PC-3 (cell line): ENCODE measurements around the gene KMT5B. TPM values are rescaled to one million over a fixed set of nuclear protein-coding genes. Genes with fewer than 3 reads are reported as not detected.

ENCODE experiments used
- ATAC-seq: fragments of 200-7000 bp; cut with Tn5 transposase; 2 replicates; pipeline ENCODE4 v1.9.1; 2020; ENCODE audit warnings: mild to moderate bottlenecking, moderate library complexity
- BruUV-seq: library from RNA; stranded (reverse); fragments of 400-500 nt; replicated peaks from 2 replicates; lab custom pipeline; 2021; lab: Mats Ljungman, UMichigan
- CTCF ChIA-PET: fragments of 300-600 bp; sonication (Branson Sonifier 250); formaldehyde crosslinking; loops from one replicate; lab custom pipeline; 2022; ENCODE audit warnings: antibody characterized with exemption; lab: Charles Lee
- POLR2A ChIA-PET: fragments of 300-600 bp; sonication (Branson Sonifier 250); formaldehyde crosslinking; loops from one replicate; lab custom pipeline; 2022; ENCODE audit warnings: antibody characterized with exemption; ENCODE audit not compliant: unreplicated experiment; lab: Charles Lee
- DNase-seq: peaks from one replicate; pipeline ENCODE4 v3.0.0-alpha.2; 2015
- H2AFZ ChIP-seq: fragments of 300-600 bp; sonication (generic); 2 replicates; pipeline ENCODE4 v1.6.0; 2016; ENCODE audit warnings: antibody characterized with exemption, low read length
- H3F3A ChIP-seq: fragments of 300-600 bp; sonication (generic); one replicate; pipeline ENCODE4 v1.6.0; 2017; ENCODE audit warnings: antibody characterized with exemption, low read length, control low read depth, mild to moderate bottlenecking; ENCODE audit not compliant: unreplicated experiment
- H3K27ac ChIP-seq: fragments of 300-600 bp; sonication (generic); 2 replicates; pipeline ENCODE4 v1.5.1; 2016; ENCODE audit warnings: mild to moderate bottlenecking, low read length
- H3K27me3 ChIP-seq: fragments of 300-600 bp; sonication (generic); 2 replicates; pipeline ENCODE4 v1.6.1; 2016; ENCODE audit warnings: low read length, mixed read lengths
- H3K36me3 ChIP-seq: fragments of 300-600 bp; sonication (generic); 2 replicates; pipeline ENCODE4 v1.6.1; 2016; ENCODE audit warnings: low read depth, mixed run types, low read length, mixed read lengths
- H3K4me1 ChIP-seq: fragments of 300-600 bp; sonication (generic); 2 replicates; pipeline ENCODE4 v1.5.1; 2016; ENCODE audit warnings: low read length; ENCODE audit not compliant: insufficient read depth
- H3K4me2 ChIP-seq: fragments of 300-600 bp; sonication (generic); 2 replicates; pipeline ENCODE4 v1.6.0; 2016; ENCODE audit warnings: low read length
- H3K4me3 ChIP-seq: fragments of 300-600 bp; sonication (generic); 2 replicates; pipeline ENCODE4 v1.5.1; 2016; ENCODE audit warnings: mild to moderate bottlenecking, low read length, mixed read lengths
- H3K79me2 ChIP-seq: fragments of 300-600 bp; sonication (generic); 2 replicates; pipeline ENCODE4 v1.6.1; 2017; ENCODE audit warnings: low read length, mixed read lengths
- H3K9ac ChIP-seq: fragments of 300-600 bp; sonication (generic); 2 replicates; pipeline ENCODE4 v1.6.0; 2016; ENCODE audit warnings: mild to moderate bottlenecking, low read length
- H3K9me2 ChIP-seq: fragments of 300-600 bp; sonication (generic); replicated peaks from 2 replicates; pipeline ENCODE4 v1.6.1; 2016; ENCODE audit warnings: mixed run types, low read length, mixed read lengths
- H3K9me3 ChIP-seq: fragments of 300-600 bp; sonication (generic); 2 replicates; pipeline ENCODE4 v1.6.1; 2016; ENCODE audit warnings: low read length, mixed read lengths
- H4K20me1 ChIP-seq: fragments of 300-600 bp; sonication (generic); 2 replicates; pipeline ENCODE4 v1.6.1; 2016; ENCODE audit warnings: low read length, mixed read lengths
- CTCF ChIP-seq: fragments of 300-600 bp; sonication (generic); conservative IDR thresholded peaks from 2 replicates; pipeline ENCODE4 v1.5.1; 2017; ENCODE audit warnings: antibody characterized with exemption, low read depth, mild to moderate bottlenecking, low read length
- EZH2 ChIP-seq: fragments of 300-600 bp; sonication (generic); IDR thresholded peaks from one replicate; pipeline ENCODE4 v1.6.1; 2017; ENCODE audit warnings: antibody characterized with exemption, mild to moderate bottlenecking, low read length; ENCODE audit not compliant: unreplicated experiment
- EZH2phosphoT487 ChIP-seq: fragments of 300-600 bp; sonication (generic); IDR thresholded peaks from 2 replicates; pipeline ENCODE4 v1.6.1; 2018; ENCODE audit warnings: mild to moderate bottlenecking, antibody characterized with exemption, low read length, borderline replicate concordance
- intact Hi-C: fragments of 100-400 bp; cut with micrococcal nuclease; formaldehyde crosslinking; loops from 2 replicates; pipeline ENCODE4 v1.9.0; 2023
- total RNA-seq: library from RNA; depleted of rRNA; stranded (reverse); fragments of >200 nt; gene quantifications from 2 replicates; pipeline ENCODE4 v1.2.3, GENCODE V29; 2014

KMT5B gene
- total RNA-seq, 1 experiment from 2014 or later, result 19.0 TPM

- no peak overlapping the region for H3K9ac ChIP-seq
- intact Hi-C loops, result no loop called here
- H3K27me3 ChIP-seq, result no peaks in the 10 kb centered on the region
- no peaks in the 10 kb centered on the region for H3K79me2 ChIP-seq
- no peaks in the 10 kb centered on the region for H3K4me1 ChIP-seq
- no peaks in the 10 kb centered on the region for H3K9me2 ChIP-seq
- ATAC-seq, result no peak
- H3K9me3 ChIP-seq, result no peaks in the 10 kb centered on the region
- H3K4me3 ChIP-seq, result no peak overlapping the region
- DNase-seq, result no peak
- no peaks in the 10 kb centered on the region for H3F3A ChIP-seq
- POLR2A ChIA-PET, result no interaction called here
- no peak overlapping the region for H2AFZ ChIP-seq
- CTCF ChIA-PET, result no interaction called here
- no peak overlapping the region for H3K4me2 ChIP-seq
- H3K36me3 ChIP-seq, result peaks cover 11% of the 10 kb centered on the region
- H3K27ac ChIP-seq, result no peak overlapping the region
- no peaks in the 10 kb centered on the region for H4K20me1 ChIP-seq
- TF ChIP-seq EZH2 (no peak), CTCF (no peak), EZH2phosphoT487 (no peak)
- BruUV-seq, result no TSS peak
Measured at GRCh38 chr11:68179847-68180246, 33.2 kb downstream of the KMT5B start.

GRCh38 chr11:68177877-68178276 lies 35.2 kb downstream of the KMT5B start:
- ChIA-PET POLR2A (no interaction called here), CTCF (no interaction called here)
- H3F3A ChIP-seq, result no peaks in the 10 kb centered on the region
- no TSS peak for BruUV-seq
- H3K27me3 ChIP-seq, result no peaks in the 10 kb centered on the region
- ATAC-seq (no peak), DNase-seq (no peak)
- no peak for TF ChIP-seq CTCF
- no peak for TF ChIP-seq EZH2phosphoT487
- TF ChIP-seq EZH2, result no peak
- H3K36me3 ChIP-seq, result peaks cover 20% of the 10 kb centered on the region
- H3K4me3 ChIP-seq, result no peak overlapping the region
- no peak overlapping the region for H2AFZ ChIP-seq
- H3K9me2 ChIP-seq, result no peaks in the 10 kb centered on the region
- no peaks in the 10 kb centered on the region for H3K9me3 ChIP-seq
- no peak overlapping the region for H3K27ac ChIP-seq
- no peak overlapping the region for H3K4me2 ChIP-seq
- H3K79me2 ChIP-seq, result no peaks in the 10 kb centered on the region
- no peaks in the 10 kb centered on the region for H4K20me1 ChIP-seq
- intact Hi-C loops, result no loop called here
- H3K4me1 ChIP-seq, result no peaks in the 10 kb centered on the region
- H3K9ac ChIP-seq, result no peak overlapping the region

- no peaks in the 10 kb centered on the region for H4K20me1 ChIP-seq
- intact Hi-C loops, result no loop called here
- H3K4me3 ChIP-seq, result no peak overlapping the region
- no peaks in the 10 kb centered on the region for H3K27me3 ChIP-seq
- no peak overlapping the region for H3K9ac ChIP-seq
- POLR2A ChIA-PET, result no interaction called here
- TF ChIP-seq CTCF (no peak), EZH2phosphoT487 (no peak), EZH2 (no peak)
- no peak for ATAC-seq
- no peaks in the 10 kb centered on the region for H3K4me1 ChIP-seq
- no peak overlapping the region for H2AFZ ChIP-seq
- no peaks in the 10 kb centered on the region for H3K9me3 ChIP-seq
- CTCF ChIA-PET, result no interaction called here
- H3K36me3 ChIP-seq, result peaks cover 40% of the 10 kb centered on the region
- BruUV-seq, result no TSS peak
- H3K4me2 ChIP-seq, result no peak overlapping the region
- no peaks in the 10 kb centered on the region for H3K9me2 ChIP-seq
- H3K27ac ChIP-seq, result no peak overlapping the region
- no peaks in the 10 kb centered on the region for H3F3A ChIP-seq
- DNase-seq, result no peak
- no peaks in the 10 kb centered on the region for H3K79me2 ChIP-seq
Measured at GRCh38 chr11:68173926-68174325, 39.2 kb downstream of the KMT5B start.
